Neural cell (in vitro differentiated cells): ENCODE data around the gene CEP85L. TPM values are rescaled to one million over a fixed set of nuclear protein-coding genes. Genes with fewer than 3 reads are reported as not detected.

Experiments used
- H2AFZ ChIP-seq: fragments of 200-600, 300-800 bp; sonication (generic), shearing (Covaris generic); 2 replicates; pipeline ENCODE4 v1.6.0; 2014; ENCODE audit warnings: low read depth, mild to moderate bottlenecking, antibody characterized with exemption, low read length, moderate library complexity
- H3F3A ChIP-seq: fragments of 200-600 bp; shearing (Covaris generic); 2 replicates; pipeline ENCODE4 v1.6.1; 2016; ENCODE audit warnings: mild to moderate bottlenecking, moderate library complexity, mixed read lengths, antibody characterized with exemption, low read length; ENCODE audit not compliant: insufficient read depth, poor library complexity, severe bottlenecking
- H3K27ac ChIP-seq: fragments of 200-600, 300-800 bp; sonication (generic), shearing (Covaris generic); 2 replicates; pipeline ENCODE4 v1.5.1; 2014; ENCODE audit warnings: mild to moderate bottlenecking, low read length, moderate library complexity
- H3K27me3 ChIP-seq: fragments of 300-800, 200-600 bp; sonication (generic), shearing (Covaris generic); 2 replicates; pipeline ENCODE4 v1.6.0; 2014; ENCODE audit warnings: mild to moderate bottlenecking, low read depth, low read length, moderate library complexity; ENCODE audit not compliant: insufficient read depth
- H3K36me3 ChIP-seq: fragments of 300-800, 200-600 bp; sonication (generic), shearing (Covaris generic); 2 replicates; pipeline ENCODE4 v1.5.1; 2014; ENCODE audit warnings: mild to moderate bottlenecking, antibody characterized with exemption, low read length, moderate library complexity; ENCODE audit not compliant: insufficient read depth
- H3K4me2 ChIP-seq: fragments of 300-800, 200-600 bp; sonication (generic), shearing (Covaris generic); 2 replicates; pipeline ENCODE4 v1.6.0; 2014; ENCODE audit warnings: mild to moderate bottlenecking, low read length
- H3K4me3 ChIP-seq: fragments of 300-800, 200-600 bp; sonication (generic), shearing (Covaris generic); 2 replicates; pipeline ENCODE4 v1.5.1; 2014; ENCODE audit warnings: mild to moderate bottlenecking, low read length, moderate library complexity
- H3K79me2 ChIP-seq: fragments of 200-600 bp; shearing (Covaris generic); replicated peaks from 2 replicates; pipeline ENCODE4 v1.6.0; 2014; ENCODE audit warnings: mild to moderate bottlenecking, low read length, moderate library complexity; ENCODE audit not compliant: insufficient read depth
- H3K9ac ChIP-seq: fragments of 300-800, 200-600 bp; sonication (generic), shearing (Covaris generic); 2 replicates; pipeline ENCODE4 v1.6.1; 2016; ENCODE audit warnings: mild to moderate bottlenecking, low read length, mixed read lengths
- H3K9me2 ChIP-seq: fragments of 200-600 bp; shearing (Covaris generic); 2 replicates; pipeline ENCODE4 v1.6.1; 2016; ENCODE audit warnings: mild to moderate bottlenecking, low read length, mixed read lengths; ENCODE audit not compliant: insufficient read depth
- H3K9me3 ChIP-seq: fragments of 200-600, 300-800 bp; sonication (generic), shearing (Covaris generic); 2 replicates; pipeline ENCODE4 v1.6.1; 2016; ENCODE audit warnings: mild to moderate bottlenecking, mixed run types, low read length, moderate library complexity, mixed read lengths
- H4K20me1 ChIP-seq: fragments of 200-600 bp; shearing (Covaris generic); 2 replicates; pipeline ENCODE4 v1.6.1; 2016; ENCODE audit warnings: mild to moderate bottlenecking, mixed run types; ENCODE audit not compliant: insufficient read depth
- EP300 ChIP-seq: fragments of 450-650 bp; conservative IDR thresholded peaks from 2 replicates; pipeline ENCODE4 v1.6.1; 2014; ENCODE audit warnings: antibody characterized with exemption, mild to moderate bottlenecking, moderate library complexity; ENCODE audit not compliant: poor library complexity, severe bottlenecking
- EZH2 ChIP-seq: fragments of 200-600, 300-800 bp; shearing (Covaris generic), sonication (generic); IDR thresholded peaks from 2 replicates; pipeline ENCODE4 v1.6.1; 2014; ENCODE audit warnings: antibody characterized with exemption, low read length, borderline replicate concordance, mild to moderate bottlenecking; ENCODE audit not compliant: insufficient read depth, poor library complexity, severe bottlenecking
- MXI1 ChIP-seq: fragments of 450-650 bp; conservative IDR thresholded peaks from 2 replicates; pipeline ENCODE4 v1.6.1; 2014; ENCODE audit warnings: antibody characterized with exemption, mild to moderate bottlenecking; ENCODE audit not compliant: poor library complexity, severe bottlenecking
- POLR2AphosphoS5 ChIP-seq: IDR thresholded peaks from 2 replicates; pipeline ENCODE4 v1.6.1; 2012
- RAD21 ChIP-seq: fragments of 450-650 bp; conservative IDR thresholded peaks from 2 replicates; pipeline ENCODE4 v1.6.1; 2014; ENCODE audit warnings: antibody characterized with exemption, mild to moderate bottlenecking, moderate library complexity
- SMC3 ChIP-seq: fragments of 450-650 bp; conservative IDR thresholded peaks from 2 replicates; pipeline ENCODE4 v1.6.1; 2014; ENCODE audit warnings: antibody characterized with exemption, mild to moderate bottlenecking, moderate library complexity; ENCODE audit not compliant: poor library complexity
- TAF1 ChIP-seq: IDR thresholded peaks from 2 replicates; pipeline ENCODE4 v1.6.1; 2012; ENCODE audit warnings: low read depth
- polyA plus RNA-seq: library from polyadenylated mRNA; depleted of rRNA; stranded (reverse); fragments of >200 nt; gene quantifications from 2 replicates; pipeline ENCODE4 v1.2.3, GENCODE V29; 2014
- TF ChIP-seq, protein P1 (sequence below): IDR thresholded peaks from 2 replicates; pipeline ENCODE4 v1.6.1; 2012; ENCODE audit warnings: borderline replicate concordance
- TF ChIP-seq, protein P2 (sequence below): fragments of 450-650 bp; IDR thresholded peaks from 2 replicates; pipeline ENCODE4 v1.5.1; 2014; ENCODE audit warnings: antibody characterized with exemption, mild to moderate bottlenecking, moderate library complexity; ENCODE audit not compliant: poor library complexity, severe bottlenecking

CEP85L gene
- polyA plus RNA-seq, 1 donor from 2014 or later, result 17.0 TPM

DNA sequence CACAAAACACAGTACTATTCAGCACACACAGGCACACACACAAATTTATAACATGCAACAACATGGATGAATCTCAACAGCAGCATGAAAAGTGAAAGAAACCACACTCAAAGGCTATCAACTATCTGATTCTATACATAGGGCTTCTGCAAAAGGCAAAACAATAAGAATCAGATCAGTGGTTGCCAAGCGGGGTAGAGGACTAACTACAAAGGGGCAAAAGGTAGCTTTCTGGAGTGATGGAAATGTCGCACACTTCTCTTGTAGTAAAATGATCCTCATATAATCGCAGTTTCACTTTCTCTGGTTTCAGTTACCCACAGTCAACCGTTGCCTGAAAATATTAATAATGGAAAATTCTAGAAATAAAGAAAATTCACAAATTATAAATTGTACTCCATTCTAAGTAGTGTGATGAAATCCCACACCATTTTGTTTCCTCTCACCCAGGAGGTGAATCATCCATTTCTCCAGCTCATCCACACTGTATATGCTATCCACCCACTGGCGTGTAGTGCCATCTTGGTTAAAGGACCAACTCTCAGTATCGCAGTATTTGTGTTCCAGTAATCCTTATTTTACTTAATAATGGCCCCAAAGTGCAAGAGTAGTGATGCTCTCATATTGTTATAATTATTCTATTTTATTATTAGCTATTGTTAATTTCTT lies 116.1 kb downstream of the CEP85L start:
- no peak overlapping the region for H2AFZ ChIP-seq
- H3K36me3 ChIP-seq, result no peaks in the 10 kb centered on the region
- H3K27me3 ChIP-seq, result no peaks in the 10 kb centered on the region
- H3K79me2 ChIP-seq, result peaks cover 8% of the 10 kb centered on the region
- TF ChIP-seq EZH2 (no peak), SMC3 (no peak), POLR2AphosphoS5 (no peak), MXI1 (no peak), TAF1 (no peak), EP300 (no peak), RAD21 (no peak)
- TF ChIP-seq, protein P1, sequence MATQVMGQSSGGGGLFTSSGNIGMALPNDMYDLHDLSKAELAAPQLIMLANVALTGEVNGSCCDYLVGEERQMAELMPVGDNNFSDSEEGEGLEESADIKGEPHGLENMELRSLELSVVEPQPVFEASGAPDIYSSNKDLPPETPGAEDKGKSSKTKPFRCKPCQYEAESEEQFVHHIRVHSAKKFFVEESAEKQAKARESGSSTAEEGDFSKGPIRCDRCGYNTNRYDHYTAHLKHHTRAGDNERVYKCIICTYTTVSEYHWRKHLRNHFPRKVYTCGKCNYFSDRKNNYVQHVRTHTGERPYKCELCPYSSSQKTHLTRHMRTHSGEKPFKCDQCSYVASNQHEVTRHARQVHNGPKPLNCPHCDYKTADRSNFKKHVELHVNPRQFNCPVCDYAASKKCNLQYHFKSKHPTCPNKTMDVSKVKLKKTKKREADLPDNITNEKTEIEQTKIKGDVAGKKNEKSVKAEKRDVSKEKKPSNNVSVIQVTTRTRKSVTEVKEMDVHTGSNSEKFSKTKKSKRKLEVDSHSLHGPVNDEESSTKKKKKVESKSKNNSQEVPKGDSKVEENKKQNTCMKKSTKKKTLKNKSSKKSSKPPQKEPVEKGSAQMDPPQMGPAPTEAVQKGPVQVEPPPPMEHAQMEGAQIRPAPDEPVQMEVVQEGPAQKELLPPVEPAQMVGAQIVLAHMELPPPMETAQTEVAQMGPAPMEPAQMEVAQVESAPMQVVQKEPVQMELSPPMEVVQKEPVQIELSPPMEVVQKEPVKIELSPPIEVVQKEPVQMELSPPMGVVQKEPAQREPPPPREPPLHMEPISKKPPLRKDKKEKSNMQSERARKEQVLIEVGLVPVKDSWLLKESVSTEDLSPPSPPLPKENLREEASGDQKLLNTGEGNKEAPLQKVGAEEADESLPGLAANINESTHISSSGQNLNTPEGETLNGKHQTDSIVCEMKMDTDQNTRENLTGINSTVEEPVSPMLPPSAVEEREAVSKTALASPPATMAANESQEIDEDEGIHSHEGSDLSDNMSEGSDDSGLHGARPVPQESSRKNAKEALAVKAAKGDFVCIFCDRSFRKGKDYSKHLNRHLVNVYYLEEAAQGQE, result no peak
- H3K9me2 ChIP-seq, result no peaks in the 10 kb centered on the region
- no peaks in the 10 kb centered on the region for H4K20me1 ChIP-seq
- H3K9ac ChIP-seq, result no peak overlapping the region
- H3K4me3 ChIP-seq, result no peak overlapping the region
- no peaks in the 10 kb centered on the region for H3K9me3 ChIP-seq
- H3F3A ChIP-seq, result no peaks in the 10 kb centered on the region
- H3K27ac ChIP-seq, result no peak overlapping the region
- H3K4me2 ChIP-seq, result no peak overlapping the region

DNA sequence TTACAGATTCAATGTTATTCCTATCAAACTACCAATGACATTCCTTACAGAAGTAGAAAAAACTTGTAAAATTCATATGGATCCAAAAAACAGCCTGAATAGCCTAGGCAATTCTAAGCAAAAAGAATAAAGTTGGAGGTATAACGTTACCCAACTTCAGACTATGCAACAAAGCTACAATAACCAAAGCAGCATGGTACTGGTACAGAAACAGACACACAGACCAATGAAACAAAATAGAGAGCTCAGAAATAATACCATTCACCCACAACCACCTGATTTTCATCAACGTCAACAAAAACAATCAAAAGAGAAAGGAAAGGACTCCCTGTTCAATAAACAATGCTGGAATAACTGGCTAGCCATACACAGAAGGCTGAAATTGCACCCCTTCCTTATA lies 120.4 kb downstream of the CEP85L start:
- peaks cover 4% of the 10 kb centered on the region for H3K79me2 ChIP-seq

More for the DNA sequence above, 120.4 kb downstream of the CEP85L start:
- no peak overlapping the region for H3K4me3 ChIP-seq
- no peaks in the 10 kb centered on the region for H3K36me3 ChIP-seq
- H3K9ac ChIP-seq, result no peak overlapping the region
- H3K27me3 ChIP-seq, result no peaks in the 10 kb centered on the region
- H3K9me2 ChIP-seq, result no peaks in the 10 kb centered on the region
- no peak for TF ChIP-seq SMC3
- TF ChIP-seq, protein P1, result no peak
- no peak for TF ChIP-seq EZH2
- no peak for TF ChIP-seq MXI1
- TF ChIP-seq EP300, result no peak
- TF ChIP-seq POLR2AphosphoS5, result no peak
- TF ChIP-seq RAD21, result no peak
- TF ChIP-seq TAF1, result no peak
- TF ChIP-seq, protein P2, sequence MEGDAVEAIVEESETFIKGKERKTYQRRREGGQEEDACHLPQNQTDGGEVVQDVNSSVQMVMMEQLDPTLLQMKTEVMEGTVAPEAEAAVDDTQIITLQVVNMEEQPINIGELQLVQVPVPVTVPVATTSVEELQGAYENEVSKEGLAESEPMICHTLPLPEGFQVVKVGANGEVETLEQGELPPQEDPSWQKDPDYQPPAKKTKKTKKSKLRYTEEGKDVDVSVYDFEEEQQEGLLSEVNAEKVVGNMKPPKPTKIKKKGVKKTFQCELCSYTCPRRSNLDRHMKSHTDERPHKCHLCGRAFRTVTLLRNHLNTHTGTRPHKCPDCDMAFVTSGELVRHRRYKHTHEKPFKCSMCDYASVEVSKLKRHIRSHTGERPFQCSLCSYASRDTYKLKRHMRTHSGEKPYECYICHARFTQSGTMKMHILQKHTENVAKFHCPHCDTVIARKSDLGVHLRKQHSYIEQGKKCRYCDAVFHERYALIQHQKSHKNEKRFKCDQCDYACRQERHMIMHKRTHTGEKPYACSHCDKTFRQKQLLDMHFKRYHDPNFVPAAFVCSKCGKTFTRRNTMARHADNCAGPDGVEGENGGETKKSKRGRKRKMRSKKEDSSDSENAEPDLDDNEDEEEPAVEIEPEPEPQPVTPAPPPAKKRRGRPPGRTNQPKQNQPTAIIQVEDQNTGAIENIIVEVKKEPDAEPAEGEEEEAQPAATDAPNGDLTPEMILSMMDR, result no peak
- H4K20me1 ChIP-seq, result no peaks in the 10 kb centered on the region
- no peak overlapping the region for H3K4me2 ChIP-seq
- H3K9me3 ChIP-seq, result no peaks in the 10 kb centered on the region
- H2AFZ ChIP-seq, result no peak overlapping the region
- no peaks in the 10 kb centered on the region for H3F3A ChIP-seq
- no peak overlapping the region for H3K27ac ChIP-seq
